Mucosa of stomach (tissue), 1 donor: ENCODE measurements around the gene DGKI.
"Not testable (repeated sequence)": the region's sequence is repeated elsewhere in the genome, so short reads cannot be mapped to it uniquely, and the experiment has no call there.

Experiments
- H3K27me3 ChIP-seq: one replicate; pipeline ENCODE4 v1.7.0; 2013; ENCODE audit warnings: mild to moderate bottlenecking, low read length; ENCODE audit not compliant: control insufficient read depth, insufficient read depth
- H3K36me3 ChIP-seq: one replicate; pipeline ENCODE4 v1.7.0; 2013; ENCODE audit warnings: low read length; ENCODE audit not compliant: control insufficient read depth, insufficient read depth
- H3K4me1 ChIP-seq: one replicate; pipeline ENCODE4 v1.7.0; 2013; ENCODE audit warnings: mild to moderate bottlenecking, low read length; ENCODE audit not compliant: control insufficient read depth, insufficient read depth
- H3K4me3 ChIP-seq: one replicate; pipeline ENCODE4 v1.7.0; 2013; ENCODE audit warnings: low read length
- H3K9ac ChIP-seq: one replicate; pipeline ENCODE4 v1.7.0; 2013; ENCODE audit warnings: mild to moderate bottlenecking, low read length, moderate library complexity
- H3K9me3 ChIP-seq: one replicate; pipeline ENCODE4 v1.7.0; 2013; ENCODE audit warnings: mild to moderate bottlenecking, low read length, moderate library complexity; ENCODE audit not compliant: control insufficient read depth
- donor health status: Pancreatic carcinoma.

Gene DGKI

GRCh38 chr7:137715121-137715520, 131.7 kb downstream of the DGKI start:
- H3K27me3 ChIP-seq: no peaks in the 10 kb centered on the region
- H3K4me1 ChIP-seq: no peaks in the 10 kb centered on the region
- H3K9ac ChIP-seq: no peak overlapping the region
- H3K36me3 ChIP-seq: no peaks in the 10 kb centered on the region
- no peak overlapping the region for H3K4me3 ChIP-seq
- H3K9me3 ChIP-seq: no peaks in the 10 kb centered on the region

- H3K9me3 ChIP-seq, H3K4me3 ChIP-seq, H3K4me1 ChIP-seq, H3K36me3 ChIP-seq, H3K9ac ChIP-seq, H3K27me3 ChIP-seq: not testable (repeated sequence)
Observed at GRCh38 chr7:137706330-137706729, 140.4 kb downstream of the DGKI start.

- H3K4me3 ChIP-seq: no peak overlapping the region
- no peaks in the 10 kb centered on the region for H3K4me1 ChIP-seq
- H3K9me3 ChIP-seq: no peaks in the 10 kb centered on the region
- H3K36me3 ChIP-seq: no peaks in the 10 kb centered on the region
- H3K27me3 ChIP-seq: no peaks in the 10 kb centered on the region
- H3K9ac ChIP-seq: no peak overlapping the region
Observed at GRCh38 chr7:137704723-137705122, 142.1 kb downstream of the DGKI start.

- Histone ChIP-seq H3K4me1 (no peaks in the 10 kb centered on the region), H3K36me3 (no peaks in the 10 kb centered on the region), H3K9ac (no peak overlapping the region), H3K9me3 (no peaks in the 10 kb centered on the region), H3K4me3 (no peak overlapping the region), H3K27me3 (no peaks in the 10 kb centered on the region)
Observed at GRCh38 chr7:137703291-137704010, 143.3 kb downstream of the DGKI start.

GRCh38 chr7:137696988-137697387, 149.8 kb downstream of the DGKI start:
- Histone ChIP-seq H3K27me3 (no peaks in the 10 kb centered on the region), H3K36me3 (no peaks in the 10 kb centered on the region), H3K4me3 (no peak overlapping the region), H3K9me3 (no peaks in the 10 kb centered on the region), H3K9ac (no peak overlapping the region), H3K4me1 (no peaks in the 10 kb centered on the region)

- no peaks in the 10 kb centered on the region for H3K9me3 ChIP-seq
- H3K9ac ChIP-seq: no peak overlapping the region
- H3K4me1 ChIP-seq: no peaks in the 10 kb centered on the region
- no peaks in the 10 kb centered on the region for H3K27me3 ChIP-seq
- H3K4me3 ChIP-seq: no peak overlapping the region
- H3K36me3 ChIP-seq: no peaks in the 10 kb centered on the region
Observed at GRCh38 chr7:137696376-137696775, 150.4 kb downstream of the DGKI start.

- H3K4me3 ChIP-seq: no peak overlapping the region
- H3K9me3 ChIP-seq: no peaks in the 10 kb centered on the region
- no peaks in the 10 kb centered on the region for H3K27me3 ChIP-seq
- H3K36me3 ChIP-seq: no peaks in the 10 kb centered on the region
- H3K9ac ChIP-seq: no peak overlapping the region
- H3K4me1 ChIP-seq: no peaks in the 10 kb centered on the region
Observed at GRCh38 chr7:137695942-137696341, 150.8 kb downstream of the DGKI start.

- H3K9ac ChIP-seq: no peak overlapping the region
- no peaks in the 10 kb centered on the region for H3K27me3 ChIP-seq
- no peak overlapping the region for H3K4me3 ChIP-seq
- H3K4me1 ChIP-seq: no peaks in the 10 kb centered on the region
- no peaks in the 10 kb centered on the region for H3K36me3 ChIP-seq
- no peaks in the 10 kb centered on the region for H3K9me3 ChIP-seq
Observed at GRCh38 chr7:137695494-137695893, 151.3 kb downstream of the DGKI start.

GRCh38 chr7:137694405-137694804, 152.4 kb downstream of the DGKI start:
- Histone ChIP-seq H3K27me3 (no peaks in the 10 kb centered on the region), H3K4me3 (no peak overlapping the region), H3K9ac (no peak overlapping the region), H3K36me3 (no peaks in the 10 kb centered on the region), H3K4me1 (no peaks in the 10 kb centered on the region), H3K9me3 (no peaks in the 10 kb centered on the region)

GRCh38 chr7:137692399-137692798, 154.4 kb downstream of the DGKI start:
- no peak overlapping the region for H3K4me3 ChIP-seq
- H3K27me3 ChIP-seq: no peaks in the 10 kb centered on the region
- H3K9ac ChIP-seq: no peak overlapping the region
- H3K36me3 ChIP-seq: no peaks in the 10 kb centered on the region
- H3K4me1 ChIP-seq: no peaks in the 10 kb centered on the region
- H3K9me3 ChIP-seq: no peaks in the 10 kb centered on the region

GRCh38 chr7:137691566-137691965, 155.2 kb downstream of the DGKI start:
- Histone ChIP-seq H3K27me3 (no peaks in the 10 kb centered on the region), H3K4me3 (no peak overlapping the region), H3K4me1 (no peaks in the 10 kb centered on the region), H3K36me3 (no peaks in the 10 kb centered on the region), H3K9ac (no peak overlapping the region), H3K9me3 (no peaks in the 10 kb centered on the region)

GRCh38 chr7:137690635-137691034, 156.1 kb downstream of the DGKI start:
- H3K4me3 ChIP-seq: no peak overlapping the region
- no peaks in the 10 kb centered on the region for H3K9me3 ChIP-seq
- H3K27me3 ChIP-seq: no peaks in the 10 kb centered on the region
- H3K4me1 ChIP-seq: no peaks in the 10 kb centered on the region
- no peaks in the 10 kb centered on the region for H3K36me3 ChIP-seq
- no peak overlapping the region for H3K9ac ChIP-seq

GRCh38 chr7:137689761-137690160, 157.0 kb downstream of the DGKI start:
- no peaks in the 10 kb centered on the region for H3K4me1 ChIP-seq
- no peaks in the 10 kb centered on the region for H3K27me3 ChIP-seq
- H3K36me3 ChIP-seq: no peaks in the 10 kb centered on the region
- H3K9me3 ChIP-seq: no peaks in the 10 kb centered on the region
- H3K9ac ChIP-seq: no peak overlapping the region
- no peak overlapping the region for H3K4me3 ChIP-seq
